ENCODE results near the gene LRFN3.

GRCh38 chr19:35991731-35992450 is 55.7 kb downstream of the LRFN3 start:
- no peak for TF ChIP-seq CTCF (IDR thresholded peaks at IDR 0.05; ENCODE audit: low read length)
- TF ChIP-seq EZH2 (optimal IDR thresholded peaks at IDR 0.05; ENCODE audit: low read depth, low read length), result no peak
- TF ChIP-seq EZH2phosphoT487 (IDR thresholded peaks at IDR 0.05; ENCODE audit: low read length), result no peak
